ENCODE data around the gene C2orf74. TPM values are rescaled to one million over a fixed set of nuclear protein-coding genes. Genes with fewer than 3 reads are reported as not detected.

Gene C2orf74
- total and polyA plus RNA-seq, 2 donors from 2014 or later: 23.6 to 47.6 TPM

- Histone ChIP-seq H3K9me3 (ENCODE audit: control insufficient read depth in 2 of 3, insufficient read depth in 1 of 3, low read length in 3 of 3) (no peaks in the 10 kb centered on the region), H3K4me3 (ENCODE audit: low read length in 3 of 3) (no peak overlapping the region), H3K9ac (ENCODE audit: low read length in 3 of 3) (no peak overlapping the region), H3K4me1 (ENCODE audit: control insufficient read depth in 2 of 3, insufficient read depth in 2 of 3, low read depth in 1 of 3, low read length in 3 of 3) (peaks cover 0 to 38% (median 37%) of the 10 kb centered on the region in 3 donors), H3K27me3 (ENCODE audit: control insufficient read depth, insufficient read depth, low read length) (no peaks in the 10 kb centered on the region), H3K27ac (ENCODE audit: low read depth in 2 of 2, low read length in 2 of 2) (no peak overlapping the region), H3K36me3 (ENCODE audit: control insufficient read depth in 2 of 3, insufficient read depth in 3 of 3, low read length in 3 of 3) (peaks cover 17 to 49% (median 46%) of the 10 kb centered on the region in 3 donors)
- intact Hi-C loops (cut with DNase I): no loop called here
- no peak for DNase-seq
- FAIRE-seq: no peak
- TF ChIP-seq CTCF (IDR thresholded peaks at IDR 0.05; ENCODE audit: borderline replicate concordance, extremely low read depth, insufficient read depth): no peak
These were observed 20.0 kb downstream of the C2orf74 start for GRCh38 chr2:61182059-61182383.

GRCh38 chr2:61183795-61184194 lies 21.8 kb downstream of the C2orf74 start:
- DNase-seq (no peak), FAIRE-seq (no peak)
- H3K4me3 ChIP-seq (ENCODE audit: low read length in 3 of 3): no peak overlapping the region
- no peaks in the 10 kb centered on the region for H3K27me3 ChIP-seq (ENCODE audit: control insufficient read depth, insufficient read depth, low read length)
- TF ChIP-seq CTCF (IDR thresholded peaks at IDR 0.05; ENCODE audit: borderline replicate concordance, extremely low read depth, insufficient read depth): no peak
- H3K9ac ChIP-seq (ENCODE audit: low read length in 3 of 3): no peak overlapping the region
- no peaks in the 10 kb centered on the region for H3K9me3 ChIP-seq (ENCODE audit: control insufficient read depth in 2 of 3, insufficient read depth in 1 of 3, low read length in 3 of 3)
- intact Hi-C loops (cut with DNase I): no loop called here
- H3K4me1 ChIP-seq (ENCODE audit: control insufficient read depth in 2 of 3, insufficient read depth in 2 of 3, low read depth in 1 of 3, low read length in 3 of 3): peaks cover 0 to 30% (median 29%) of the 10 kb centered on the region in 3 donors
- no peak overlapping the region for H3K27ac ChIP-seq (ENCODE audit: low read depth in 2 of 2, low read length in 2 of 2)
- peaks cover 21 to 66% (median 49%) of the 10 kb centered on the region in 3 donors for H3K36me3 ChIP-seq (ENCODE audit: control insufficient read depth in 2 of 3, insufficient read depth in 3 of 3, low read length in 3 of 3)

- Histone ChIP-seq H3K9me3 (ENCODE audit: control insufficient read depth in 2 of 3, insufficient read depth in 1 of 3, low read length in 3 of 3) (no peaks in the 10 kb centered on the region), H3K27me3 (ENCODE audit: control insufficient read depth, insufficient read depth, low read length) (no peaks in the 10 kb centered on the region), H3K9ac (ENCODE audit: low read length in 3 of 3) (no peak overlapping the region), H3K36me3 (ENCODE audit: control insufficient read depth in 2 of 3, insufficient read depth in 3 of 3, low read length in 3 of 3) (peaks cover 21 to 68% (median 47%) of the 10 kb centered on the region in 3 donors), H3K27ac (ENCODE audit: low read depth in 2 of 2, low read length in 2 of 2) (no peak overlapping the region), H3K4me1 (ENCODE audit: control insufficient read depth in 2 of 3, insufficient read depth in 2 of 3, low read depth in 1 of 3, low read length in 3 of 3) (peaks cover 0 to 25% (median 25%) of the 10 kb centered on the region in 3 donors), H3K4me3 (ENCODE audit: low read length in 3 of 3) (no peak overlapping the region)
- TF ChIP-seq CTCF (IDR thresholded peaks at IDR 0.05; ENCODE audit: borderline replicate concordance, extremely low read depth, insufficient read depth): no peak
- intact Hi-C loops (cut with DNase I): no loop called here
- FAIRE-seq (no peak), DNase-seq (no peak)
These were observed 22.3 kb downstream of the C2orf74 start for GRCh38 chr2:61184263-61184662.

DNA sequence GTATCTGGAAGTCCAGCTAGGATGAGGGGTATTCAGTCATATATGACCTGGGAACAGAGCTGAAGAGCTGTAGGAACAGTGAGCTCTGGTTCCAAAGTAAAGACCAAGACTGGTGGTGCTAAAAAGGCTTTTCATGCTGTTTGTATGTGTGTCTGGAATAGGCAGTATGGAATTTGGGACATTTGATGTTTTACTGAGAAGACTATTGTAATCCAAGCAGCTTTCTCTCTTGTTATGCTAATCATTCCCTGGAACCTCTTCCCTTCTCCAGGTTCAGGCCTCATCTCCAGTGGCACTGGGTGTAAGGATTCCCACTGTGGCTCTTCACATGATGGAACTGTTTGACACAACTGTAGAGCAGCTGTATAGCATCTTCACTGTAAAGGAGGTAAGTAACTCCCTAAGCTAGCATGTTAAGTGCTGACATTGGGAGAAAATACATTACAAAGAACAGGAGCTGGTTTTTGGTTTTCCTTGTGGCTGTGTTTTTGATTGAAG lies 23.3 kb downstream of the C2orf74 start:
- Histone ChIP-seq H3K27ac (ENCODE audit: low read depth in 2 of 2, low read length in 2 of 2) (no peak overlapping the region), H3K4me1 (ENCODE audit: control insufficient read depth in 2 of 3, insufficient read depth in 2 of 3, low read depth in 1 of 3, low read length in 3 of 3) (peaks cover 0 to 16% (median 15%) of the 10 kb centered on the region in 3 donors), H3K4me3 (ENCODE audit: low read length in 3 of 3) (no peak overlapping the region), H3K9me3 (ENCODE audit: control insufficient read depth in 2 of 3, insufficient read depth in 1 of 3, low read length in 3 of 3) (no peaks in the 10 kb centered on the region), H3K9ac (ENCODE audit: low read length in 3 of 3) (no peak overlapping the region), H3K36me3 (ENCODE audit: control insufficient read depth in 2 of 3, insufficient read depth in 3 of 3, low read length in 3 of 3) (peaks cover 21 to 75% (median 45%) of the 10 kb centered on the region in 3 donors), H3K27me3 (ENCODE audit: control insufficient read depth, insufficient read depth, low read length) (no peaks in the 10 kb centered on the region)
- no peak for DNase-seq
- intact Hi-C loops (cut with DNase I): no loop called here
- no peak for FAIRE-seq
- TF ChIP-seq CTCF (IDR thresholded peaks at IDR 0.05; ENCODE audit: borderline replicate concordance, extremely low read depth, insufficient read depth): no peak

Measured in kidney (tissue), 14 donors.